ENCODE measurements around the gene AHSP.
"Not testable (repeated sequence)": the region's sequence is repeated elsewhere in the genome, so short reads cannot be mapped to it uniquely, and the experiment has no call there.

The AHSP gene, protein sequence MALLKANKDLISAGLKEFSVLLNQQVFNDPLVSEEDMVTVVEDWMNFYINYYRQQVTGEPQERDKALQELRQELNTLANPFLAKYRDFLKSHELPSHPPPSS

GRCh38 chr16:31527734-31528274 lies at the start of gene AHSP:
Gene AHSP (plus strand): TSS chr16:31527900. CDS start chr16:31528140, 240 bp downstream.
- Histone ChIP-seq H3K36me3 (ENCODE audit: control insufficient read depth, insufficient read depth, low read length) (no peaks in the 10 kb centered on the region), H3K9me3 (ENCODE audit: control insufficient read depth, insufficient read depth, low read length) (no peaks in the 10 kb centered on the region), H3K4me1 (ENCODE audit: control insufficient read depth, insufficient read depth, low read length) (peaks cover 24% of the 10 kb centered on the region), H3K9ac (ENCODE audit: low read depth, low read length) (no peak within 1 kb of the TSS), H3K4me3 (ENCODE audit: low read depth, low read length) (peak within 1 kb of the TSS; percentile 61), H3K27me3 (ENCODE audit: control insufficient read depth, insufficient read depth, low read length) (peaks cover 35% of the 10 kb centered on the region), H3K27ac (ENCODE audit: low read depth, low read length) (no peak within 1 kb of the TSS)

GRCh38 chr16:31478956-31479355 lies 48.7 kb upstream of the AHSP start:
- Histone ChIP-seq H3K36me3 (ENCODE audit: control insufficient read depth, insufficient read depth, low read length) (peaks cover 6% of the 10 kb centered on the region; the same call in 1 of the 2 replicates), H3K9ac (ENCODE audit: low read depth, low read length) (no peak overlapping the region), H3K4me3 (ENCODE audit: low read depth, low read length) (no peak overlapping the region), H3K27ac (ENCODE audit: low read depth, low read length) (no peak overlapping the region), H3K27me3 (ENCODE audit: control insufficient read depth, insufficient read depth, low read length) (peaks cover 45% of the 10 kb centered on the region), H3K4me1 (ENCODE audit: control insufficient read depth, insufficient read depth, low read length) (no peaks in the 10 kb centered on the region), H3K9me3 (ENCODE audit: control insufficient read depth, insufficient read depth, low read length) (no peaks in the 10 kb centered on the region)

DNA sequence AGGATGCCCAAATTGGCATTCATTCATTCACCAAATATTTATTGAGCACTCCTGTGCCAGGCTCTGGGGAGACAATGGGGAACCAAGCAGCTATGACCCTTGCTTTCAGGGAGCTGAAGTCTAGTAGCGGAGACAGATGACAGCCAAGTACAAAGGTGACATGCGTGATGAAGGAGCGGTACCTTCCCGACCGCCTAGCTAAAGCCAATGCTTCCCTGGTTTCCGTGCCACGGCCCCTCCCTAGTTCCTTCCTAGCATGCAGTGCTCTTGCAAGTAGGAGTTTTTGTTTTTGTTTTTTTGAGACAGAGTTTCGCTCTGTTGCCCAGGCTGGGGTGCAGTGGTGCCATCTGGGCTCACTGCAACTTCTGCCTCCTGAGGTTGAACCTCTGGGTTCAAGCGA lies 47.9 kb upstream of the AHSP start:
- Histone ChIP-seq H3K4me3 (ENCODE audit: low read depth, low read length) (no peak overlapping the region), H3K4me1 (ENCODE audit: control insufficient read depth, insufficient read depth, low read length) (peaks cover 5% of the 10 kb centered on the region; the same call in 1 of the 2 replicates), H3K27me3 (ENCODE audit: control insufficient read depth, insufficient read depth, low read length) (peaks cover 42% of the 10 kb centered on the region), H3K9me3 (ENCODE audit: control insufficient read depth, insufficient read depth, low read length) (no peaks in the 10 kb centered on the region), H3K9ac (ENCODE audit: low read depth, low read length) (no peak overlapping the region), H3K27ac (ENCODE audit: low read depth, low read length) (no peak overlapping the region), H3K36me3 (ENCODE audit: control insufficient read depth, insufficient read depth, low read length) (peaks cover 1% of the 10 kb centered on the region; the same call in 1 of the 2 replicates)

DNA sequence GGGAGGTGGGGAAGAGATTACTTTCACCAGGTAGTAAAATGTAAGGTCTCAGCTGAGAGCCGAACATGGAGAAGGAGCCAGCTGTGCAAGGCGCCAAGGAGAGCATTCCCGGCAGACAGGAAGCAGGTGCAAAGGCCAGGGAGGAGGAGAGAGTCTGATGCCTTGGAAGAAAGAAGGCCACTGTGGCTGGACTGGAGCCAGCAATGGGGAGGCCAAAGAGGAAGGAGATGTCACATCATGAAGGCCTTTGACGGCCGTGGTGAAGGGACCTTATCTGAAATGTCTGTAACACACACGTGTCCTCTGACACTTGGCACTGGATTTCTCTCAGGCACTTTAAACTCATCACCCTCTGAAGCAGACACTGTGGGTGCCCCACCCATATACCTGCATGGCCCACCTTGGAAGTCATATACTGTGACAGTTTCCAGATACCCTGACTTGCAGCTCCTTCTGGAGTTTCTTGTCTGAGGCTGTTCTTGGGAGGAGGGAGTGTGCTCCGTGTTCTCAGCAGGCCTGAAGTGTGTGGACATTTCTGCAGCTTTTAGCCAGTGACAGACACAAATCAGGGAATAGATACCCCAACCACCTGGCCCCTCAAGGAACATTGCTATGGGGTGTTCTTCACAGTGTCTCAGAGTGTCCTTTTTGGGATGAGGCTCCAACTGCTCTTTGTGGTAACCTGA lies 46.7 kb upstream of the AHSP start:
- Histone ChIP-seq H3K4me1 (ENCODE audit: control insufficient read depth, insufficient read depth, low read length) (peaks cover 7% of the 10 kb centered on the region; the same call in 1 of the 2 replicates), H3K4me3 (ENCODE audit: low read depth, low read length) (no peak overlapping the region), H3K36me3 (ENCODE audit: control insufficient read depth, insufficient read depth, low read length) (no peaks in the 10 kb centered on the region), H3K9me3 (ENCODE audit: control insufficient read depth, insufficient read depth, low read length) (no peaks in the 10 kb centered on the region), H3K27ac (ENCODE audit: low read depth, low read length) (no peak overlapping the region), H3K27me3 (ENCODE audit: control insufficient read depth, insufficient read depth, low read length) (peaks cover 42% of the 10 kb centered on the region), H3K9ac (ENCODE audit: low read depth, low read length) (no peak overlapping the region)

GRCh38 chr16:31483081-31483480 lies 44.6 kb upstream of the AHSP start, which contains the start of gene SLC5A2:
Gene SLC5A2 (plus strand): TSS chr16:31483123. CDS start chr16:31483137, 14 bp downstream.
- H3K4me3 ChIP-seq (ENCODE audit: low read depth, low read length): no peak within 1 kb of the TSS
- H3K9me3 ChIP-seq (ENCODE audit: control insufficient read depth, insufficient read depth, low read length): no peaks in the 10 kb centered on the region
- H3K9ac ChIP-seq (ENCODE audit: low read depth, low read length): no peak within 1 kb of the TSS
- H3K4me1 ChIP-seq (ENCODE audit: control insufficient read depth, insufficient read depth, low read length): peaks cover 7% of the 10 kb centered on the region; the same call in 1 of the 2 replicates
- H3K27ac ChIP-seq (ENCODE audit: low read depth, low read length): no peak within 1 kb of the TSS
- H3K36me3 ChIP-seq (ENCODE audit: control insufficient read depth, insufficient read depth, low read length): no peaks in the 10 kb centered on the region
- H3K27me3 ChIP-seq (ENCODE audit: control insufficient read depth, insufficient read depth, low read length): peaks cover 58% of the 10 kb centered on the region

GRCh38 chr16:31484048-31484447 lies 43.7 kb upstream of the AHSP start:
- H3K27me3 ChIP-seq (ENCODE audit: control insufficient read depth, insufficient read depth, low read length): peaks cover 68% of the 10 kb centered on the region
- not testable (repeated sequence) for H3K27ac ChIP-seq (ENCODE audit: low read depth, low read length); H3K36me3 ChIP-seq (ENCODE audit: control insufficient read depth, insufficient read depth, low read length); H3K9me3 ChIP-seq (ENCODE audit: control insufficient read depth, insufficient read depth, low read length); H3K9ac ChIP-seq (ENCODE audit: low read depth, low read length); H3K4me3 ChIP-seq (ENCODE audit: low read depth, low read length); H3K4me1 ChIP-seq (ENCODE audit: control insufficient read depth, insufficient read depth, low read length)

DNA sequence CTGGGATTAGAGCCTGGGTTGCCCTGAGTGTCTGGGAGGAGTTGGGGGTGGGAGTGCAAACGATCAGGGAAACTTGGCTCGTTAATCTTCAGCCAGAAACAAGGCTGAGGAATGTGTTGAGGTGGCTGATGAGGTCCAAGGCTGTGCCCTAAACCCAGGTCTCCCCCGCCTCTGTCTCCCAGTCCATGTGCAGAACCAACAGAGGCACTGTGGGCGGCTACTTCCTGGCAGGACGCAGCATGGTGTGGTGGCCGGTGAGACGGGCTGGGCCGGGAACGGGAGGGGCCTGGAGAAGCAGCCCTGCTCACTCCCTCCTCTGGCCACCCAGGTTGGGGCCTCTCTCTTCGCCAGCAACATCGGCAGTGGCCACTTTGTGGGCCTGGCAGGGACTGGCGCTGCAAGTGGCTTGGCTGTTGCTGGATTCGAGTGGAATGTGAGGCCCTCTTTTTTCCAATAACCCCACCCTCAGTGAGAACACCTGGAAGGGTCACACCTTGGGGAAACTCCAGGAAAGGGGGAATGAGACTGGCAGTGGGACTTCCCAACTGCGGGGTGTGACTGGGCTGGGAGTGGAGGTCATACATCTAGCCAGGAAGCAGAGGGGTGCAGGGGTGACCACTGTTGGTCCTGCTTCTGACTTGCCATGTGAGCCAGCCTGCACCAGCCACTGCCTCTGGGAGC lies 43.1 kb upstream of the AHSP start:
- H3K27ac ChIP-seq (ENCODE audit: low read depth, low read length): no peak overlapping the region
- H3K36me3 ChIP-seq (ENCODE audit: control insufficient read depth, insufficient read depth, low read length): no peaks in the 10 kb centered on the region
- peaks cover 71% of the 10 kb centered on the region for H3K27me3 ChIP-seq (ENCODE audit: control insufficient read depth, insufficient read depth, low read length)
- H3K9me3 ChIP-seq (ENCODE audit: control insufficient read depth, insufficient read depth, low read length): no peaks in the 10 kb centered on the region
- H3K4me1 ChIP-seq (ENCODE audit: control insufficient read depth, insufficient read depth, low read length): peaks cover 7% of the 10 kb centered on the region; the same call in 1 of the 2 replicates
- no peak overlapping the region for H3K9ac ChIP-seq (ENCODE audit: low read depth, low read length)
- no peak overlapping the region for H3K4me3 ChIP-seq (ENCODE audit: low read depth, low read length)

- 0 out of 2 replicates have a peak, but pooled peaks cover under 1% of the 10 kb centered on the region for H3K36me3 ChIP-seq (ENCODE audit: control insufficient read depth, insufficient read depth, low read length)
- H3K27ac ChIP-seq (ENCODE audit: low read depth, low read length): no peak overlapping the region
- no peak overlapping the region for H3K9ac ChIP-seq (ENCODE audit: low read depth, low read length)
- H3K27me3 ChIP-seq (ENCODE audit: control insufficient read depth, insufficient read depth, low read length): peaks cover 70% of the 10 kb centered on the region
- H3K4me1 ChIP-seq (ENCODE audit: control insufficient read depth, insufficient read depth, low read length): peaks cover 7% of the 10 kb centered on the region; the same call in 1 of the 2 replicates
- H3K4me3 ChIP-seq (ENCODE audit: low read depth, low read length): no peak overlapping the region
- no peaks in the 10 kb centered on the region for H3K9me3 ChIP-seq (ENCODE audit: control insufficient read depth, insufficient read depth, low read length)
These were observed 42.1 kb upstream of the AHSP start for GRCh38 chr16:31485571-31485970.

DNA sequence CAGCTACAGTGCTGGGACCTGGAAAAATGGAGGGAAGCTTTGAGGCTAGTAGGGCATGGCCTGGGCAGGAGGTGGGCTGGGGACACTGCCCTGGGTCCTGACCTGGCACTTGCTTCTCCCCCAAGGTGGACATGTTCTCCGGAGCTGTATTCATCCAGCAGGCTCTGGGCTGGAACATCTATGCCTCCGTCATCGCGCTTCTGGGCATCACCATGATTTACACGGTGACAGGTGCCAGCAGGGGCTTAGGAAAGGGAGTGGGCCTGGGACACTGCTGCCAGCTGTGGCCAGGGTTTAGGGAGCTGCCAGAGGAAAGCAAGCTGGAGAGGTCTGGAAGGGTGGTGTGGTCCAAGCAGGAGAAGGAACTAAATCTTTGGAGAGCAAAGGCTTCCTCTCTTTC lies 41.7 kb upstream of the AHSP start:
- Histone ChIP-seq H3K9ac (ENCODE audit: low read depth, low read length) (no peak overlapping the region), H3K27ac (ENCODE audit: low read depth, low read length) (no peak overlapping the region), H3K27me3 (ENCODE audit: control insufficient read depth, insufficient read depth, low read length) (peaks cover 66% of the 10 kb centered on the region), H3K9me3 (ENCODE audit: control insufficient read depth, insufficient read depth, low read length) (no peaks in the 10 kb centered on the region), H3K4me3 (ENCODE audit: low read depth, low read length) (no peak overlapping the region), H3K36me3 (ENCODE audit: control insufficient read depth, insufficient read depth, low read length) (peaks cover 5% of the 10 kb centered on the region; the same call in 1 of the 2 replicates), H3K4me1 (ENCODE audit: control insufficient read depth, insufficient read depth, low read length) (peaks cover 7% of the 10 kb centered on the region; the same call in 1 of the 2 replicates)

- Histone ChIP-seq H3K36me3 (ENCODE audit: control insufficient read depth, insufficient read depth, low read length) (peaks cover 12% of the 10 kb centered on the region; the same call in 1 of the 2 replicates), H3K4me1 (ENCODE audit: control insufficient read depth, insufficient read depth, low read length) (peaks cover 7% of the 10 kb centered on the region; the same call in 1 of the 2 replicates), H3K9ac (ENCODE audit: low read depth, low read length) (no peak overlapping the region), H3K27me3 (ENCODE audit: control insufficient read depth, insufficient read depth, low read length) (peaks cover 60% of the 10 kb centered on the region), H3K27ac (ENCODE audit: low read depth, low read length) (no peak overlapping the region), H3K4me3 (ENCODE audit: low read depth, low read length) (peak overlapping the region; percentile 66), H3K9me3 (ENCODE audit: control insufficient read depth, insufficient read depth, low read length) (no peaks in the 10 kb centered on the region)
These were observed 40.5 kb upstream of the AHSP start for GRCh38 chr16:31487071-31487719.
